NCI-H2107 (cell line): Measurements from ENCODE around the gene FZD7.

Source experiments
- DNase-seq: peaks from one replicate; lab custom pipeline; 2025; lab: John Stamatoyannopoulos, UW

Gene FZD7

DNA sequence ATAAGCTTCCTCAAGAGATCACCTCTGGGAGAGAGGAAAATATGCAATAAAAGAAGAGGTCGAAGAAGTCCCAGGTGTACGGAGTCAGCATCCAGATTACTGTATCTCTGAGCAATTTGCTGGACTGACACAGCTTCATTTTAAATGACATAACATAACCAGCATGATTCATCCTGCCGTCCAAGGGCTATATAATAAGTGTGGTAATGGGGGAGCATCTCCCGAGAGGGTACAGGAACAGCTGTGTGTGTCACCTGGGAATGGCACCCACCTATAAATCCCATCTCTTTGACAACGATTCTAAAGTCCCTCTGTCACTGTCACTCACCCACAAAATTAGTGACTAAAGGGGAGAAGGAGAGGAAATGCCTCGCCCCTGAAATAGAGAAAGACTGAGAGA is 19.3 kb upstream of the FZD7 start:
- DNase-seq, result no peak

DNA sequence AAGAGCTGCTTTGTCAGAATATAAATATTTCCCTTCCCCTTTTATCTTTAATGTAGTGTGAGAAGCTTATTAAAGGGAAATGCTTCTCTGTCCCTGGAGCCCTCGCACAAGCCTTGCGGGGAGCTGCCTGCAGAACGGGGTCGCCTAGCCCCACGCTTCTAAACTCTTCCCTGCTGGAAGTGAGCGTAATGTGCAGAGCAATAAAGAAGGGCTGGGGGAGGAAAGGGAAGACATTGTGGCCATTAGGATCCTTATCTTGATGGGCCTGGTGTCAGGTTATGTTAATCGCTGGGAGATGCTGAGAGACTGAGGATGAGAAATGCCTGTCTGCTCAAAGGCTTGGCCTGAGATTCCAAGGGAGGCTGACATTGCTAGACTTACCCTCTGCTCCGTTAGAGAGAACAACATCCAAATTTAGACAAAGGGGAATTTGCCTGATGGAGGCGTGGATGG is 18.9 kb upstream of the FZD7 start:
- DNase-seq, result no peak

DNA sequence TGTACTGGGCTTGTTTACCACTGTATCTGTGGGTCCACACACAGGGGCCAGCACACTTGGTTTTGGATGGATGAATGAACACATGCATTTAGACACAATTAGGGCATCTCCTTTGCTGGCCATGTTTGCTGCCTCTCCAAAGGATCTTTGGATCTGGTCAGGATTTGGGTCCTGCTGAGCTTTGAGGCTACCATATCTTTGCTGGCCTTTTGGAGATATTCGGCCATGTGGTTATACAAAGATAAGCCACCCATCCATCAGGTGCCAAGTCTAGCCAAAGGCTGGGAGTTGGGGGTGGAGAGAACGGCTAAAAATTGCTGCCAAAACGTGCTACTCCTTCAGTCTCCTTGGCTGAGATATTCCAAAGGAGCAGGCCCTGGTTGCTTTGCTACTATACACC is 18.2 kb upstream of the FZD7 start:
- DNase-seq, result no peak

- no peak for DNase-seq
Observed at GRCh38 chr2:202016579-202017227, 17.0 kb upstream of the FZD7 start.

DNA sequence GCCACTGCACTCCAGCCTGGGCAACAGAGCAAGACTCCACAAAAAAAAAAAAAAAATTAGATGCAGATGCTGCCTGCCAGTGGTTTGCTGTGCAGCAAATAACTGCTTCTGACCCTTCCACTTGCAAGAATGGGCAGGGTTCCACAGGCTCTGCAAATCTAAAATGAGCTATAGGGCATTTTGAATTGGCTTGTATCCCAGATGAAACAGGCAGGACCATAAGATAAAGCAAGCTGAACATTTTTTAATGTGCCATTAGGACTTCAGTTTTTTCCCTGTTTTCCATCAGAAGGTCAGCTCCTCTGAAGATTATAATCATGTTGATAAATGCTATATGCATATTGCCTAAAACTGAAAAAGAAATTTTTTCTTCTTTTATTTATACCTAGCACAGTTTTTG is 15.7 kb upstream of the FZD7 start:
- DNase-seq, result no peak

DNA sequence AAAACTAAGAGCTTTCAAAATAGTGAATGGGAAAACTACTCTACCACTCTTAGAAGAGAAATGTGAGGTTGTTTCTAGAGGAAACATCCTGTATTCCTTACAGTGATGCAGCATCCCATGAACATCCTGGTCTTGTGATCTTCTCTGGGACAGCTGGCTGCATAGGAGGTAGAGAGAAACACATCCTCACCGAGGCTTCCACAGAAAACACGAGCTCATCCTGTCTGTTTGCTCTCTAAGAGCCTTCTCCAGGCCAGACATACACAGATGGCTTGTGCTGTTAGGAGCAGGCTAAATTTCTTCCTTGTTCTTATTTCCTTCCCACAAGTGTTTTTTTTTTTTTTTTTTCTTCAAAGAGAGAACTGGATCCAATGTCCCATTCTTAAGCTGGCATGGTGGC is 14.7 kb upstream of the FZD7 start:
- DNase-seq, result no peak

DNA sequence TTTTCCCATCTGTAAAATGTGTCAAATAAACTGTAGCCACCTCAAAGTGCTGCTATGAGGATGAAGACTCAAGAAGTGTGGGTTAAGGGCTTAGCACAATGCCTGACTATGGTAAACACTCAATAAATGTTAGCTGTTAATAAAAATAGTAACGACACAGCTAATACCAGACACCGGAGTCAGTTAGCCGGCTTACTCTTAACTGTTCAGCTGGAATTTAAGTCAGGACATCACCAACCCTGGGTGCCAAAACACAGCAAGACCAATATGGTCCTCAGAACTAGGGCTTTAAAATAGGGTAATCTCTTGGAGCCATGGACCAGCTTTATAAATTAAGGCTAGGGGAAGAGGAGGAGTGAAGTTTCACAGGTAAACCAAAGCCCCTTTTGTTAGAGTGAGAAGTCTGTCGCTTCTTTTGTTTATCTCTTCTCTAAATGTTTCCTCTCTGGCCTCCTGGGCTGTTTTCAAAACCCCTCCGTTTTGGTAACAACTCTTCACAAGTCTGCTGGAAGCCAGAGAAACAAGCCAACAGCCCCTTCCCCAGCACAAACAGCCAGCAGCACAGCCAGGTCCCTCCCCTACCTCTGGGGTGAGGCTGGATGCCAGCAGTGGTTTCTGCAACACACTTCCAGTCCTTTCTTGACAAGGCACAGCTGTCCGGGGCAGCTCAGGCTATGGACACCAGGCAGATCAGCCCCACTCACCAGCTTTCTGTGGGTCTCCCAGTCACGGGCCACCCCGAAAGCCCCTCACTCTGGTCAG is 13.8 kb upstream of the FZD7 start:
- no peak for DNase-seq

- DNase-seq, result no peak
Observed at GRCh38 chr2:202022755-202023154, 10.9 kb upstream of the FZD7 start.

DNA sequence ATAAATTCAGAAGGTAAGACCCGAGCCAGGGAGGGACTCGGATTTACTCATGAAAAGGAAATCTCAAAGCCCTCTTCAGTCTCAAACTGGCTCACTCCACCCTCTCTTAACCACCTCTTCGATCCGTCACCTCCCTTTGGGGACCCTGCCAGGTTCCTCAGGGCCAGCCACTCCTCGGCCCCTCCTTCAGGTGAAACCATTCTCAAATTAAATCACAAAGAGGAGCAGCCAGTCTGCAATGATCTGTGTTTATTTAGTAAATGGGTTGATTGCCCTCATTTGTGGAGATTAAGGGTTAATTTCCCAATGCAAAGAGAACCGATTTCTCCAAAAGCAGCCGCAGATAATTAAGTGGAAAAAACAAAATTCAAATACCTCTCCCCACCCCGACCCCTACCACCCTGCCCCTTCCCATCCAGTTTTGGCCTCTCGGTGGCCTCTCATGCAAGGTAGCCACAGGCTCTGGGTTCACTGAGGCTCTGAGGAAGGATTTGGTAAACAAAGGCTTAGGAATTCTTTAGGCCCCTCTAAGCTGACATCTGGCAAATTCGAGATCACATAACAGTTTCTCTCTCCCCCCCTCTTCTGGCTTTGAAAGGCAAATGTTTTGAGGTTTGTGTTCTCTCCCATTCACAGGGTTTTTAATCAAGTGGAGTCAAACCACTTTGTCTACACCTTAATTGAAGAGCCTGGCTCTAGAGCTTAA is 10.3 kb upstream of the FZD7 start:
- no peak for DNase-seq

GRCh38 chr2:202023904-202024266 is 9.8 kb upstream of the FZD7 start:
- DNase-seq, result no peak

- no peak for DNase-seq
Observed at GRCh38 chr2:202024871-202025270, 8.8 kb upstream of the FZD7 start.

DNA sequence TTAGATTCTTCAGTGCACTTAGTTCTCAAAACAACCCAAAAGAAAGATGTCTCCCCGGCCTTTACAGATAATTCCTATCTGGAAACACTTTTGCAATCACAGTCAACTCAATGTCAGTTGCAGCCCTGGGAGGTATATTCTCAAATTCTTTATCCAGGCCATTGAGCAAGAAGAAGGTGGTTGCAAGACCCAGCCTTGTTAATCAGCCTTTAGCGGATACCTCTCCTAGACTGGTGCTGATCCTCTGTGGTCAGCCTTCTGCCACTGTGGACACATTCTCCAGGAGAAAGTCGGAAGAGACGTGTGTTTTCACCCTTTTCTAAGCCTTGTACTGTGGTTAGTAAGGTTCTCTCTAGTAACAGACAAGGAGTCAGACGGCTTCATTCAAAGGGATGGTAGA is 7.8 kb upstream of the FZD7 start:
- DNase-seq, result no peak

GRCh38 chr2:202026507-202026906 is 7.1 kb upstream of the FZD7 start:
- DNase-seq, result no peak

- DNase-seq, result no peak
Observed at GRCh38 chr2:202030691-202031090, 3.0 kb upstream of the FZD7 start.

GRCh38 chr2:202031246-202031951 is 2.3 kb upstream of the FZD7 start:
- no peak for DNase-seq

GRCh38 chr2:202032846-202033316 is 774 bp upstream of the FZD7 start:
- no peak for DNase-seq

GRCh38 chr2:202034249-202035088 is 814 bp downstream of the FZD7 start:
- no peak for DNase-seq

GRCh38 chr2:202035089-202035940 is 1.7 kb downstream of the FZD7 start:
- DNase-seq, result no peak

GRCh38 chr2:202035941-202036372 is 2.3 kb downstream of the FZD7 start:
- DNase-seq, result no peak

DNA sequence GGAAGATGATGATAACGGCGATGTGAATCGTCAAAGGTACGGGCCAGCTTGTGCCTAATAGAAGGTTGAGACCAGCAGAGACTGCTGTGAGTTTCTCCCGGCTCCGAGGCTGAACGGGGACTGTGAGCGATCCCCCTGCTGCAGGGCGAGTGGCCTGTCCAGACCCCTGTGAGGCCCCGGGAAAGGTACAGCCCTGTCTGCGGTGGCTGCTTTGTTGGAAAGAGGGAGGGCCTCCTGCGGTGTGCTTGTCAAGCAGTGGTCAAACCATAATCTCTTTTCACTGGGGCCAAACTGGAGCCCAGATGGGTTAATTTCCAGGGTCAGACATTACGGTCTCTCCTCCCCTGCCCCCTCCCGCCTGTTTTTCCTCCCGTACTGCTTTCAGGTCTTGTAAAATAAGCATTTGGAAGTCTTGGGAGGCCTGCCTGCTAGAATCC is 3.0 kb downstream of the FZD7 start:
- no peak for DNase-seq
